Measurements from ENCODE around the gene NOL11.

Gene NOL11

DNA sequence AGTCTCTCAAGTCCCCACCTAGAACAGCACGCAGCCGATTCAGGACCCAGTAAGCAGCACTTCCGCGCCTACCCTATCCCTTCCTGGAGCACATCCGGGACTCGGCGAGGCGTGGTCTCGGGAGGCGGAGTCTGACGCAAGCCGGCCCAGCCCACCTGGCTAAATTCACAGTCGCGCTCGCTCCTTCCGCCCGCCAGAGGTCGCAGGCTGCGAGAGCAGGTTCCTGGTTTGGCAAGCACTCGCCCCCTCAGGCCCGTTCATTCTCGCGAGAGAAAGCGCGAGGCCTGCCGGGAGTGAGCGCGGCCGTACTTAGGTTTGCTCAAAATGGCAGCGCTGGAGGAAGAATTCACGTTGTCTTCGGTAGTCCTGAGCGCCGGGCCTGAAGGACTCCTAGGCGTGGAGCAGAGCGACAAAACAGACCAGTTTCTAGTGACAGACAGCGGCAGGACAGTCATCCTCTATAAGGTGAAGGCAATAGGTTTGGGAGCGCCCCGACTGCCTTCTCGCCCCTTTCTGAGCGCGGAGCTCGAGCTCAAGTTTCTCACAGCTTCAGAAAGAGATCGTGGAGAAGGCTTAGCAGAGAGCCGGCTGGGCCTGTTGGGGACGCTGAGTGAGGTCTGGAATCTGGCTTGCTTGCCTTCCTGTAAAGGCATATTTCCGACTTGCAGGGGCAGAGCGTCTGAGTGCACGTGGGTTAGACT, at the start of gene NOL11:
TSS of gene NOL11 (plus strand) at position 313 of the 701 bp plus-strand sequence. CDS start at position 325, 12 bp downstream.
- peak within 1 kb of the TSS; percentile 93 to 97 for H3K4me3 ChIP-seq (ENCODE audit: low read depth in 1 of 2, low read length in 2 of 2)
- H3K9me3 ChIP-seq (ENCODE audit: low read length), result no peaks in the 10 kb centered on the region
- H3K4me1 ChIP-seq (ENCODE audit: insufficient read depth, low read length), result peaks cover 11% of the 10 kb centered on the region
- peak within 1 kb of the TSS; percentile 73 for H3K27ac ChIP-seq (ENCODE audit: low read depth, low read length)
- peak within 1 kb of the TSS; percentile 93 for H3K9ac ChIP-seq (ENCODE audit: low read length)
- peaks cover 27% of the 10 kb centered on the region for H3K36me3 ChIP-seq (ENCODE audit: insufficient read depth, low read length)
- no peaks in the 10 kb centered on the region for H3K27me3 ChIP-seq (ENCODE audit: control insufficient read depth in 1 of 2, insufficient read depth in 2 of 2, low read length in 2 of 2)

DNA sequence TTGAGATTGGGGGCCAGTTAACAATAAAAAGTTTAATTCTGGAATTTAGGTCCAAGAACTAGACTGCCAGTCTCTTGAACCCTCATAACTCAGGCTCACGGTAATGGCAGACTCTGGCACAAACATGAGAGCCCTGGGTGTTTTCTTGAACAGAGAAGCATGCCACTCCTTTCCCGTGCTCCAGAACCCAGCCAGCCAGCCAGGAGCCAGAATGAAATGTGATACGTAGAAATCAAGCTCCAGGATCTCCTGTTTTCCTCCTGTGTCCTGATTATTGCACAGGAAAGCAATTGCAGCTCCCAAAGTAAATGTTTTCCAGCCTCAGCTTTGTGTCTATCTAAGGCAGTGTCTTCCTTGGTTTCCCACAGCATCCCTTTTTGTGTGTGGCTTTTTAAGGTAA, 46.2 kb upstream of the NOL11 start:
- Histone ChIP-seq H3K9me3 (ENCODE audit: low read length) (no peaks in the 10 kb centered on the region), H3K36me3 (ENCODE audit: insufficient read depth, low read length) (no peaks in the 10 kb centered on the region), H3K27ac (ENCODE audit: low read depth, low read length) (no peak overlapping the region), H3K9ac (ENCODE audit: low read length) (no peak overlapping the region), H3K27me3 (ENCODE audit: control insufficient read depth in 1 of 2, insufficient read depth in 2 of 2, low read length in 2 of 2) (no peaks in the 10 kb centered on the region), H3K4me1 (ENCODE audit: insufficient read depth, low read length) (no peaks in the 10 kb centered on the region), H3K4me3 (ENCODE audit: low read depth in 1 of 2, low read length in 2 of 2) (no peak overlapping the region)

DNA sequence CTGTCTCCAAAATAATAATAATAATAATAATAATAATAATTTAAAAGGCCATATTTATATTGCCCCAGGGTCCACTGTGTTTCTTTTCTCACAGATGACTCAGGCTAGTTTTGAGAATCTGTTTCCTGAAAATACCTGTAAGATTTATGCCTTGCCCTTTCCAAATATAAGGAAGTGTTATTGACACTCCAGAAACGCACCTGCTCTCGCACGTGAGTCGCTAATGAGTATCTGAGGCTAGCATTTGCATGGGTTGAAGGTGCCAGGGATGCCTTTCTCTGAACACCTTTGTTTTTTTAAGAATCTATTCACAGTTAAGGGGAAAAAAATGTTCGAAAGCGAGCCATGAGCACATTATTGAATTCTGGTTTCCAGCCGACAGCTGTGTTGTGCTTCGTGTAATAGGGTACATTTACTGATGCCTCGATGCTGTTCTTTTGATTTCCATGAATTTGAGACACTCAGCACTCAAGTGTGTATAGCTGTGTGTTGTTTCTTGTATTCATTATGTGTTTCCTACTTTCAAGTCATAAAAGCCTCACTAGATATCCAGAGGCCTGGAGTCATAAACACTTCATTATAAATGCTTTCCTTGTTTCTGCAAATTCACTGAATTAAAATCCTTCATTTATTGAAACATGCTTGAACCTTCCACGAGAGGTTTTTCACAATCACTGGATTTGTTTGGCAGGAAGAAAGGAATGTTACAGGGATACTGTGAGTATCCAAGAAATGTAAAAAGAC, 45.0 kb upstream of the NOL11 start:
- Histone ChIP-seq H3K27me3 (ENCODE audit: control insufficient read depth in 1 of 2, insufficient read depth in 2 of 2, low read length in 2 of 2) (no peaks in the 10 kb centered on the region), H3K9ac (ENCODE audit: low read length) (no peak overlapping the region), H3K27ac (ENCODE audit: low read depth, low read length) (no peak overlapping the region), H3K4me3 (ENCODE audit: low read depth in 1 of 2, low read length in 2 of 2) (no peak overlapping the region), H3K4me1 (ENCODE audit: insufficient read depth, low read length) (no peaks in the 10 kb centered on the region), H3K9me3 (ENCODE audit: low read length) (no peaks in the 10 kb centered on the region), H3K36me3 (ENCODE audit: insufficient read depth, low read length) (no peaks in the 10 kb centered on the region)

DNA sequence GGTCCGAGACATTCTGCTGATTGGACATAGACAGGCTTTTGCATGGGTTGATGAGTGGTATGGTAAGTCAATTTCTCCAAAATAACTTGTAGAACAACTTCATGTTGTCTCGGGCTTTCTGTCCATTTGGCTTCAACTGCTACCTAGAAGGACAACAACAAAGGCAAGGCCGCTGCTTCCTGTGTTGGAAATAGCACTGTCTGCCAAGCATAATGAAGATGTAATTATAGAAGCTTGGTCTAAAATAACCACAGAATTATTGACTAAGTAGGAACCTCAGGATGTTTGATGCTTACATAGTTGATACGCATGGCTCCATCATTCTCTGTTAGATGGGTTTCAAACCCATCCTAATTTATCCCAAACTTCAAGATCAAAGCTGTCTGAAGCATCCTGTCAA, 42.3 kb upstream of the NOL11 start:
- H3K9ac ChIP-seq (ENCODE audit: low read length), result no peak overlapping the region
- no peak overlapping the region for H3K4me3 ChIP-seq (ENCODE audit: low read depth in 1 of 2, low read length in 2 of 2)
- no peaks in the 10 kb centered on the region for H3K36me3 ChIP-seq (ENCODE audit: insufficient read depth, low read length)
- H3K9me3 ChIP-seq (ENCODE audit: low read length), result no peaks in the 10 kb centered on the region
- H3K4me1 ChIP-seq (ENCODE audit: insufficient read depth, low read length), result no peaks in the 10 kb centered on the region
- no peak overlapping the region for H3K27ac ChIP-seq (ENCODE audit: low read depth, low read length)
- H3K27me3 ChIP-seq (ENCODE audit: control insufficient read depth in 1 of 2, insufficient read depth in 2 of 2, low read length in 2 of 2), result no peaks in the 10 kb centered on the region

DNA sequence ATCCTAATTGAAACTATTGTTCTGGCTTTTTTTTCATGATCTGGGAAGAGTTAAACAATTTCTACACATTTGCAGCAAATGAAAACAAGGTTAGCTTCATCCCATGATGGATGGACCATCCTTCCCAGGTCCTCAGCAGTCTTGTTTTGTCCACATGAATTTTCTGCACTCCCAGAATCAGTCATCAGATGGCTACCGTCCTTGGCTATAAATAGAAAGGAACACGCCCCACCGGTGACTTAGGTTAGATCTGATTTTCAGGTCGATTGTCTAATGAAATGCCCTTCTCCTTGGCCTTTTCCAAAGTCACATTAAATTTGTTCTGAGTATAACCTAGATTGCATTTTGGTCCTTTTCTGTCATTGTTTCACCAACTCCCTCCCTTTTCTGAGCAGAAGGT, 41.4 kb upstream of the NOL11 start:
- Histone ChIP-seq H3K36me3 (ENCODE audit: insufficient read depth, low read length) (no peaks in the 10 kb centered on the region), H3K4me3 (ENCODE audit: low read depth in 1 of 2, low read length in 2 of 2) (no peak overlapping the region), H3K4me1 (ENCODE audit: insufficient read depth, low read length) (no peaks in the 10 kb centered on the region), H3K27ac (ENCODE audit: low read depth, low read length) (no peak overlapping the region), H3K9ac (ENCODE audit: low read length) (no peak overlapping the region), H3K9me3 (ENCODE audit: low read length) (no peaks in the 10 kb centered on the region), H3K27me3 (ENCODE audit: control insufficient read depth in 1 of 2, insufficient read depth in 2 of 2, low read length in 2 of 2) (no peaks in the 10 kb centered on the region)

DNA sequence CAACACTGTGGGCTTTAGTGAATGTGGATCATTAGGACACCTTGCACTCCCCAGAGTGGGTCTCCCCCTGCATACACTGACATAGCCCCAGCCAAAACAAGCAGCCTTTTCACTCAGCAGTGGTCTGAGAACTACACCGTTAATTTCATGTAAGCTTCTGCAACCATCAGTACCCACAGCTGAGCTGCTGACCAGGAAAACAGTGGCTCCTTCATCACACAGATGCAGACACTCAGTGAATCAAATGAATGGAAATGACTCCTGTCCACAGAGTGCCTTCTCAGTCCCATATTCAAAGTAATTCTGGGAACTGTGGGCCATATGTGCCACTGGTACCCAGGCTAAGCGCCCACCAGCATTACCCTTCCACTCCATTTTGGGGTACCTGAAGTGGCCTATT, 39.3 kb upstream of the NOL11 start:
- no peaks in the 10 kb centered on the region for H3K27me3 ChIP-seq (ENCODE audit: control insufficient read depth in 1 of 2, insufficient read depth in 2 of 2, low read length in 2 of 2)
- H3K36me3 ChIP-seq (ENCODE audit: insufficient read depth, low read length), result no peaks in the 10 kb centered on the region
- H3K4me1 ChIP-seq (ENCODE audit: insufficient read depth, low read length), result no peaks in the 10 kb centered on the region
- H3K9ac ChIP-seq (ENCODE audit: low read length), result no peak overlapping the region
- H3K9me3 ChIP-seq (ENCODE audit: low read length), result no peaks in the 10 kb centered on the region
- no peak overlapping the region for H3K27ac ChIP-seq (ENCODE audit: low read depth, low read length)
- no peak overlapping the region for H3K4me3 ChIP-seq (ENCODE audit: low read depth in 1 of 2, low read length in 2 of 2)

DNA sequence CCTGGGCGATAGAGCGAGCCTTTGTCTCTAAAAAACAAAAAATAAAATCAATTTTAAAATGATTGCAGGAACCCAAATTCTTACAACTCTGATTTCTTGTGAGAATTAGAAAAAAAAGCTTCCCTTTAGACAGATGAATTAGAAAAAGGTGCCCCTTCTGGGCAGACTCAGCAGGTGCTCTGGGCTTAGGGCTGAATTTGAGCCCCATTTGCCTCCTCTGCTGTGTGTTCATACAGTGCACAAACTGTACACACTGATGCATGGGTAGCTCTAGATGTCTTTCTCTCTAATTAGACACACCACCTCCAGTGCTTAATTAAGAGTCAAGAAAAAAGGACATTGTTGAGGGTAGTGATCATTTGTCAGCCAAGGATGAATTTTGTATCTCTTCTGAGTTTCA, 38.5 kb upstream of the NOL11 start:
- no peaks in the 10 kb centered on the region for H3K4me1 ChIP-seq (ENCODE audit: insufficient read depth, low read length)
- no peak overlapping the region for H3K9ac ChIP-seq (ENCODE audit: low read length)
- H3K4me3 ChIP-seq (ENCODE audit: low read depth in 1 of 2, low read length in 2 of 2), result no peak overlapping the region
- no peaks in the 10 kb centered on the region for H3K27me3 ChIP-seq (ENCODE audit: control insufficient read depth in 1 of 2, insufficient read depth in 2 of 2, low read length in 2 of 2)
- no peak overlapping the region for H3K27ac ChIP-seq (ENCODE audit: low read depth, low read length)
- H3K9me3 ChIP-seq (ENCODE audit: low read length), result no peaks in the 10 kb centered on the region
- H3K36me3 ChIP-seq (ENCODE audit: insufficient read depth, low read length), result no peaks in the 10 kb centered on the region

DNA sequence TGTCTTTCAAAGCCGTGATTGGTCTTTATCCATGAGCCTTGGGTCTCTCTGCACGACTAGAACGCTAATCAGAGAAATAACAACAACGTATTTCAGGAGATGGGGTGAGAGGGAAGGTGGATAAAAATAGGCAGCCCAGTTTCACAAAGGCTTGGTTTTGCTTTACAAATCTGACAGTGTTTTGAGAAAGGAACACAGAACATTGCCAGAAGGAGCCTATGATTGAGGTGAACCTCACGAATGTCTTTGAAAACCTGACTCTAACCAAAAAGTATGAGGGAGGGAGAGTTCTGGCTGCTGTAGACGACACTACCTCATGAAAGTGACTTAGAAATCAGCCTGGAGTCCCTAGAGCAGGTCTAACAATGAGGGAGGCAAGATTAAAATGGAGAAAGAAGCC, 38.0 kb upstream of the NOL11 start:
- no peaks in the 10 kb centered on the region for H3K36me3 ChIP-seq (ENCODE audit: insufficient read depth, low read length)
- no peaks in the 10 kb centered on the region for H3K27me3 ChIP-seq (ENCODE audit: control insufficient read depth in 1 of 2, insufficient read depth in 2 of 2, low read length in 2 of 2)
- H3K9ac ChIP-seq (ENCODE audit: low read length), result no peak overlapping the region
- no peaks in the 10 kb centered on the region for H3K4me1 ChIP-seq (ENCODE audit: insufficient read depth, low read length)
- no peaks in the 10 kb centered on the region for H3K9me3 ChIP-seq (ENCODE audit: low read length)
- no peak overlapping the region for H3K27ac ChIP-seq (ENCODE audit: low read depth, low read length)
- H3K4me3 ChIP-seq (ENCODE audit: low read depth in 1 of 2, low read length in 2 of 2), result no peak overlapping the region

DNA sequence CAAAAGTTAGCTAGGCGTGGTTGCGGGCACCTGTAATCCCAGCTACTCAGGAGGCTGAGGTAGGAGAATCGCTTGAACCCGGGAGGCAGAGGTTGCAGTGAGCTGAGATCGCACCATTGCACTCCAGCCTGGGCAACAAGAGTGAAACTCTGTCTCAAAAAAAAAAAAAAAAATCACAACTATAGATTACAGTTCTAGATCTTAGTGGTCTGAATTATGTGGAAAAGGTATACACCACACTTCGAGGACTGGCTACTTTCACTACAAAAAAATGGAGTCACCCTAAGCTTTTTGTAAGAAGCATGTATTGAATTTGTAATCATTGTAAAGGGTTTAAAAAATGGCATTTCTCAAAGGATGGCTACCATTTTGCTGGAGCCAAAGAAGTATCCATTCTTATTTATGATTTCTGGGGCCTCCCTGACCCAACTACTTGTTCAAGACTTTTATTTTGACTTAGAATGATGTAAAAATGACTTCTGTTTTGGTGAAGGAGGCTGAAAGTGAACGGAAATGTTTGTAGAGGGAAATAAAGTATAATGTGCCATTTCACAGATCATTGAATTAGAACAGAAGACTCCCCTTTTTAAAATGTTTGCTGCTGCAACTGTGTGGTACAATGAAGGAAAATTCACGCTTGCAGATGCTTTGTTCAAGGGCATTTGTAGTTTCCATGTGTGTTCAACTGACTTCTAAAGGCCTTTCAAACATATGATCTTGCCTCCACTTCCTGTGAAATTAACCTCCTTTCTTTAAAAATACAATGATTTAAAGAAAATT, 37.1 kb upstream of the NOL11 start:
- no peaks in the 10 kb centered on the region for H3K4me1 ChIP-seq (ENCODE audit: insufficient read depth, low read length)
- H3K27ac ChIP-seq (ENCODE audit: low read depth, low read length), result no peak overlapping the region
- H3K27me3 ChIP-seq (ENCODE audit: control insufficient read depth in 1 of 2, insufficient read depth in 2 of 2, low read length in 2 of 2), result no peaks in the 10 kb centered on the region
- no peak overlapping the region for H3K9ac ChIP-seq (ENCODE audit: low read length)
- no peak overlapping the region for H3K4me3 ChIP-seq (ENCODE audit: low read depth in 1 of 2, low read length in 2 of 2)
- H3K9me3 ChIP-seq (ENCODE audit: low read length), result no peaks in the 10 kb centered on the region
- H3K36me3 ChIP-seq (ENCODE audit: insufficient read depth, low read length), result no peaks in the 10 kb centered on the region

DNA sequence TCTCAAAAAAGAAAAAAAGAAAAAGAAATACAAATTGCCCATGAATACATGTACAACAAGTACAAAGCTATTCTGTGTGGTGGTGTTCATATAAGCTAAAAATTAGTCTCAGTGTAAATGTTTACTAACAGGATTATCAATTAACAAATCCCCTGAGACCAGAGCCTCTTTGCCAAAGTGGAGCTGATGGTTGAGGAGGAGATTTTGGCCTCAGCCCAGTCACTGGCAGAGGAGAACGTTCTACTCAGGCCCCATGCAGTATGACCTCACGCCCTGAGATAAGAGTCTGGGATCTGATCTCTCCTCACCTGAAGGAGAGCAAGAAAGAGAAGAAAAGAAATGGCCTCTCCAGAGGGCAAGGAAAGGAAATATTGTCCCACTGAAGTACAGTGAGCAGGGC, 35.5 kb upstream of the NOL11 start:
- Histone ChIP-seq H3K4me1 (ENCODE audit: insufficient read depth, low read length) (no peaks in the 10 kb centered on the region), H3K9me3 (ENCODE audit: low read length) (no peaks in the 10 kb centered on the region), H3K9ac (ENCODE audit: low read length) (no peak overlapping the region), H3K36me3 (ENCODE audit: insufficient read depth, low read length) (no peaks in the 10 kb centered on the region), H3K27me3 (ENCODE audit: control insufficient read depth in 1 of 2, insufficient read depth in 2 of 2, low read length in 2 of 2) (no peaks in the 10 kb centered on the region), H3K27ac (ENCODE audit: low read depth, low read length) (no peak overlapping the region), H3K4me3 (ENCODE audit: low read depth in 1 of 2, low read length in 2 of 2) (no peak overlapping the region)

DNA sequence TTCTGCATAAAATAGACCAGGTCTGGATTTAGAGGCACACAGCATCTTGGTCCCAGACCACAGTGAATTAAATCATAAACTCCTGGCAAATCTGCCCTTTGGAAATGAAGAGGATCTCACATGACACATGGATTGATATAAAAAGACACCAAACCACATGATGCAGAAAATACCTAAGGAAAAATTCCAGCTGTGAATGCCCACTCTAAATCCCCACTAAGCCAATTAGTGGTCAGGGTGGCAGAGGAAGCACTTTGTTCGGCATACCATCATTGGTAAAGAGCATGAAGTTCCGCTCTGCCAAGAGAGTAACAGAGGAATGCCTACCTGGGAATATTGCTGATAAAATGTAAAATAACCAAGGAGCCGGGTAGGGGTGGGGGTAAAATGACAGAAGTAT, 32.4 kb upstream of the NOL11 start:
- H3K4me3 ChIP-seq (ENCODE audit: low read depth in 1 of 2, low read length in 2 of 2), result no peak overlapping the region

More for the DNA sequence above, 32.4 kb upstream of the NOL11 start:
- Histone ChIP-seq H3K27me3 (ENCODE audit: control insufficient read depth in 1 of 2, insufficient read depth in 2 of 2, low read length in 2 of 2) (no peaks in the 10 kb centered on the region), H3K4me1 (ENCODE audit: insufficient read depth, low read length) (peaks cover 3% of the 10 kb centered on the region), H3K27ac (ENCODE audit: low read depth, low read length) (no peak overlapping the region), H3K9me3 (ENCODE audit: low read length) (no peaks in the 10 kb centered on the region), H3K36me3 (ENCODE audit: insufficient read depth, low read length) (no peaks in the 10 kb centered on the region), H3K9ac (ENCODE audit: low read length) (no peak overlapping the region)
